H1 (cell line): ENCODE data around the gene NPTXR. TPM values are rescaled to one million over a fixed set of nuclear protein-coding genes. Genes with fewer than 3 reads are reported as not detected.

ENCODE experiments used
- CTCF ChIA-PET: fragments of 300-600 bp; sonication (Branson Sonifier 250); formaldehyde crosslinking; loops from one replicate; lab custom pipeline; 2021; ENCODE audit not compliant: partially characterized antibody; lab: Charles Lee
- POLR2A ChIA-PET: fragments of 300-600 bp; sonication (Branson Sonifier 250); formaldehyde crosslinking; loops from one replicate; lab custom pipeline; 2021; ENCODE audit warnings: inconsistent platforms; ENCODE audit not compliant: partially characterized antibody; lab: Charles Lee
- DNase-seq, 2 experiments: peaks; one replicate each; pipeline versions ENCODE4 v3.0.0 to v3.0.0-alpha.2; 2010 to 2022; ENCODE audit warnings: low spot score in 2 of 2, low read depth in 1 of 2, mixed read lengths in 1 of 2
- FAIRE-seq: peaks from 2 replicates; lab custom pipeline; 2011; peaks lifted over from hg19 to GRCh38; lab: Jason Lieb, UNC
- H2AFZ ChIP-seq: 2 replicates; pipeline ENCODE4 v1.8.1; 2012; ENCODE audit warnings: low read length, inconsistent platforms
- H2AK5ac ChIP-seq: 2 replicates; pipeline ENCODE4 v1.6.1; 2013; ENCODE audit warnings: low read depth, low read length
- H2BK120ac ChIP-seq: replicated peaks from 2 replicates; pipeline ENCODE3; 2013; ENCODE audit warnings: low read depth, low read length, inconsistent platforms
- H2BK12ac ChIP-seq: 2 replicates; pipeline ENCODE4 v1.6.1; 2013; ENCODE audit warnings: low read depth, low read length
- H2BK15ac ChIP-seq: 2 replicates; pipeline ENCODE4 v1.6.1; 2013; ENCODE audit warnings: low read length
- H2BK20ac ChIP-seq: 2 replicates; pipeline ENCODE4 v1.6.1; 2013; ENCODE audit warnings: low read length
- H2BK5ac ChIP-seq: 2 replicates; pipeline ENCODE4 v1.6.1; 2013; ENCODE audit warnings: low read depth, low read length
- H3K14ac ChIP-seq: 2 replicates; pipeline ENCODE4 v1.6.1; 2013; ENCODE audit warnings: inconsistent platforms; ENCODE audit not compliant: insufficient read length
- H3K18ac ChIP-seq: 2 replicates; pipeline ENCODE4 v1.6.1; 2013; ENCODE audit warnings: low read length; ENCODE audit errors: extremely low read depth
- H3K23ac ChIP-seq: 2 replicates; pipeline ENCODE4 v1.6.1; 2013; ENCODE audit warnings: inconsistent platforms; ENCODE audit not compliant: insufficient read length
- H3K23me2 ChIP-seq: 2 replicates; pipeline ENCODE4 v1.6.1; 2013; ENCODE audit warnings: low read depth, low read length
- H3K27ac ChIP-seq: 2 replicates; pipeline ENCODE4 v1.6.1; 2011; ENCODE audit warnings: low read depth, low read length, inconsistent platforms
- H3K27me3 ChIP-seq, 4 experiments: replicated peaks in 1 of 4; 1 replicate in 1 of 4; 2 replicates in 3 of 4; pipeline versions ENCODE4 v1.6.1 to v1.8.1; 2011 to 2013; ENCODE audit warnings: low read length in 3 of 4, mild to moderate bottlenecking in 3 of 4, inconsistent platforms in 2 of 4, mixed read lengths in 2 of 4, moderate library complexity in 1 of 4; ENCODE audit not compliant: control insufficient read depth in 3 of 4, insufficient read depth in 3 of 4; ENCODE audit errors: extremely low read depth in 1 of 4
- H3K36me3 ChIP-seq, 4 experiments: 2 replicates each; pipeline versions ENCODE4 v1.6.1 to v1.8.1; 2011 to 2013; ENCODE audit warnings: mild to moderate bottlenecking in 4 of 4, low read length in 3 of 4, moderate library complexity in 2 of 4, control low read depth in 1 of 4, inconsistent platforms in 1 of 4; ENCODE audit not compliant: insufficient read depth in 4 of 4, control insufficient read depth in 2 of 4
- H3K4ac ChIP-seq: replicated peaks from 2 replicates; pipeline ENCODE3; 2013; ENCODE audit warnings: low read length, low read depth, mixed read lengths, inconsistent platforms; ENCODE audit not compliant: insufficient read length
- H3K4me1 ChIP-seq, 4 experiments: replicated peaks in 1 of 4; 1 replicate in 1 of 4; 2 replicates in 3 of 4; pipeline versions ENCODE4 v1.6.1 to v1.8.1; 2011 to 2013; ENCODE audit warnings: low read length in 3 of 4, inconsistent platforms in 2 of 4, mixed read lengths in 1 of 4; ENCODE audit not compliant: insufficient read depth in 4 of 4, control insufficient read depth in 3 of 4
- H3K4me2 ChIP-seq, 2 experiments: 2 replicates each; pipeline versions ENCODE4 v1.6.1 to v1.8.1; 2011 to 2013; ENCODE audit warnings: low read depth in 2 of 2, low read length in 2 of 2, control low read depth in 1 of 2, inconsistent platforms in 1 of 2, mild to moderate bottlenecking in 1 of 2; ENCODE audit not compliant: insufficient read depth in 1 of 2
- H3K4me3 ChIP-seq, 4 experiments: fragments of 200-600, 300-600 bp in 1 of 4; sonication (generic), shearing (Covaris generic), sonication (Bioruptor Twin) in 1 of 4; 2 replicates each; pipeline versions ENCODE4 v1.5.1 to v1.8.1; 2011 to 2016; ENCODE audit warnings: low read length in 4 of 4, low read depth in 3 of 4, control low read depth in 2 of 4, inconsistent platforms in 2 of 4, mild to moderate bottlenecking in 2 of 4, mixed read lengths in 1 of 4, moderate library complexity in 1 of 4; ENCODE audit not compliant: insufficient read depth in 2 of 4; ENCODE audit errors: extremely low read depth in 1 of 4
- H3K56ac ChIP-seq: replicated peaks from 2 replicates; pipeline ENCODE3; 2013; ENCODE audit warnings: low read depth, mild to moderate bottlenecking, mixed read lengths, low read length, inconsistent platforms; ENCODE audit not compliant: insufficient read length
- H3K79me1 ChIP-seq: 2 replicates; pipeline ENCODE4 v1.6.1; 2013; ENCODE audit warnings: low read depth, low read length, control low read depth
- H3K79me2 ChIP-seq, 2 experiments: 2 replicates each; pipeline versions ENCODE4 v1.6.1 to v1.8.1; 2012 to 2013; ENCODE audit warnings: low read length in 2 of 2, mild to moderate bottlenecking in 2 of 2, inconsistent platforms in 1 of 2; ENCODE audit not compliant: insufficient read depth in 2 of 2, control insufficient read depth in 1 of 2
- H3K9ac ChIP-seq, 4 experiments: replicated peaks in 1 of 4; 1 replicate in 1 of 4; 2 replicates in 3 of 4; pipeline versions ENCODE4 v1.6.1 to v1.8.1; 2011 to 2013; ENCODE audit warnings: low read depth in 3 of 4, low read length in 3 of 4, control low read depth in 2 of 4, mild to moderate bottlenecking in 2 of 4, moderate library complexity in 2 of 4, inconsistent platforms in 1 of 4; ENCODE audit errors: extremely low read depth in 1 of 4
- H3K9me3 ChIP-seq, 2 experiments: 2 replicates each; pipeline versions ENCODE4 v1.6.1 to v1.8.1; 2012 to 2013; ENCODE audit warnings: mild to moderate bottlenecking in 2 of 2, moderate library complexity in 2 of 2, control low read depth in 1 of 2, inconsistent platforms in 1 of 2, low read depth in 1 of 2, low read length in 1 of 2, mixed read lengths in 1 of 2; ENCODE audit not compliant: insufficient read depth in 2 of 2
- H4K20me1 ChIP-seq, 2 experiments: replicated peaks in 1 of 2; 2 replicates each; pipeline versions ENCODE3 to v1.8.1; 2011 to 2013; ENCODE audit warnings: inconsistent platforms in 2 of 2, low read length in 2 of 2, mild to moderate bottlenecking in 1 of 2; ENCODE audit not compliant: insufficient read depth in 2 of 2, control insufficient read depth in 1 of 2
- H4K5ac ChIP-seq: 2 replicates; pipeline ENCODE4 v1.6.1; 2013; ENCODE audit warnings: low read length, low read depth, mixed read lengths, inconsistent platforms; ENCODE audit not compliant: insufficient read length
- H4K8ac ChIP-seq: 2 replicates; pipeline ENCODE4 v1.8.0; 2013; ENCODE audit warnings: mild to moderate bottlenecking, moderate library complexity, low read length, inconsistent platforms; ENCODE audit not compliant: insufficient read depth; ENCODE audit errors: extremely low read depth
- H4K91ac ChIP-seq: replicated peaks from 2 replicates; pipeline ENCODE3; 2013; ENCODE audit warnings: low read length, mixed read lengths, inconsistent platforms; ENCODE audit not compliant: insufficient read length
- ASH2L ChIP-seq: fragments of 200-600, 300-600 bp; sonication (generic); IDR thresholded peaks from one replicate; pipeline ENCODE4 v1.7.1; 2017; ENCODE audit warnings: low read length
- BACH1 ChIP-seq: IDR thresholded peaks from 2 replicates; pipeline ENCODE4 v1.6.1; 2012; ENCODE audit warnings: low read length, improper control_type of control experiment
- CEBPB ChIP-seq: IDR thresholded peaks from 2 replicates; pipeline ENCODE4 v1.6.1; 2012; ENCODE audit warnings: low read depth, low read length
- FOSL1 ChIP-seq: IDR thresholded peaks from 2 replicates; pipeline ENCODE4 v1.6.1; 2011; ENCODE audit warnings: mild to moderate bottlenecking, low read depth, low read length, moderate library complexity; ENCODE audit not compliant: insufficient read depth
- HDAC2 ChIP-seq, 2 experiments: fragments of 300-600 bp in 1 of 2; sonication (generic) in 1 of 2; IDR thresholded peaks; 2 replicates each; pipeline ENCODE4 v1.6.1; 2011 to 2012; ENCODE audit warnings: low read depth in 2 of 2, low read length in 2 of 2, mild to moderate bottlenecking in 2 of 2, moderate library complexity in 2 of 2, borderline replicate concordance in 1 of 2, inconsistent platforms in 1 of 2
- KDM1A ChIP-seq: fragments of 200-600, 300-600 bp; sonication (generic); IDR thresholded peaks from 2 replicates; pipeline ENCODE4 v1.7.1; 2016; ENCODE audit warnings: mild to moderate bottlenecking, low read length, borderline replicate concordance
- POLR2A ChIP-seq, 2 experiments: IDR thresholded peaks; 1 replicate in 1 of 2; 2 replicates in 1 of 2; pipeline ENCODE4 v1.6.1; 2011; ENCODE audit warnings: low read depth in 2 of 2, low read length in 2 of 2, mild to moderate bottlenecking in 2 of 2; ENCODE audit errors: control extremely low read depth in 1 of 2
- POLR2AphosphoS5 ChIP-seq: IDR thresholded peaks from 2 replicates; pipeline ENCODE4 v1.6.1; 2011; ENCODE audit warnings: low read depth, low read length
- RBBP5 ChIP-seq: IDR thresholded peaks from 2 replicates; pipeline ENCODE4 v1.7.1; 2012; ENCODE audit warnings: low read depth, mild to moderate bottlenecking, inconsistent platforms, low read length, moderate library complexity, borderline replicate concordance
- RXRA ChIP-seq: IDR thresholded peaks from 2 replicates; pipeline ENCODE4 v1.6.1; 2011; ENCODE audit warnings: low read depth, mild to moderate bottlenecking, low read length, moderate library complexity; ENCODE audit not compliant: insufficient read depth
- SP4 ChIP-seq: IDR thresholded peaks from 2 replicates; pipeline ENCODE4 v1.6.1; 2012; ENCODE audit warnings: low read length, inconsistent platforms
- SUZ12 ChIP-seq: fragments of 200-600 bp; sonication (generic); IDR thresholded peaks from 2 replicates; pipeline ENCODE4 v1.6.1; 2012; ENCODE audit warnings: mild to moderate bottlenecking, inconsistent platforms, low read length, moderate library complexity, mixed read lengths
- USF2 ChIP-seq: IDR thresholded peaks from 2 replicates; pipeline ENCODE4 v1.6.1; 2011; ENCODE audit warnings: low read length, improper control_type of control experiment
- ZNF274 ChIP-seq: IDR thresholded peaks from 2 replicates; pipeline ENCODE4 v1.7.0; 2012; ENCODE audit warnings: low read length, borderline replicate concordance; ENCODE audit errors: extremely low read depth
- WGBS, 2 experiments: shearing (Covaris generic) in 1 of 2; methylation state at CpG; one replicate each; pipeline versions ENCODE4 v1.1.6 to v1.1.7; 2013 to 2015; ENCODE audit warnings: low lambda C conversion rate in 2 of 2, mixed read lengths in 2 of 2, inconsistent platforms in 1 of 2, low coverage in 1 of 2, missing lambda C conversion rate in 1 of 2; ENCODE audit not compliant: insufficient replicate concordance in 2 of 2, insufficient coverage in 1 of 2, insufficient read length in 1 of 2; ENCODE audit errors: extremely low coverage in 1 of 2, missing lambda C conversion rate in 1 of 2; 5-methylcytosine and 5-hydroxymethylcytosine counted together
- polyA plus RNA-seq, 7 experiments: library from polyadenylated mRNA; depleted of rRNA in 3 of 7; stranded (reverse) in 5 of 7; unstranded in 2 of 7; fragments of >200 nt in 5 of 7; fragments of 200-250 nt in 2 of 7; gene quantifications; 1 replicate in 5 of 7; 2 replicates in 1 of 7; 4 replicates in 1 of 7; pipeline versions ENCODE4 v1.2.1 to v1.2.3, GENCODE V29; 2011 to 2013; ENCODE audit warnings: missing spikeins in 2 of 7, mixed read lengths in 2 of 7
- total RNA-seq: library from RNA; stranded (reverse); fragmentation: NEBNext Ultra II Directional; extraction: Animal tissue kit (Norgen Biotek cat#: 25700); gene quantifications from 2 replicates; pipeline ENCODE4 v1.2.1, GENCODE V29; 2021

The NPTXR gene
- total and polyA plus RNA-seq, 2 of the 8 experiments (the other 6 are each of a cell fraction or from before 2014, with no cell fraction given), result 3.7 to 6.4 TPM

- CTCF ChIA-PET, result interaction anchor here (0.9 to 2.1 kb wide), 7 partner anchors 16 to 113 kb away, joined by 3 to 11 read pairs (median 4); no protein-coding TSS in a partner anchor
- no peak overlapping the region for H3K14ac ChIP-seq
- no peaks in the 10 kb centered on the region for H3K36me3 ChIP-seq
- peaks cover 0 to 4% of the 10 kb centered on the region in 2 experiments for H4K20me1 ChIP-seq
- no peak overlapping the region for H2BK15ac ChIP-seq
- H3K23ac ChIP-seq, result no peak overlapping the region
- H3K18ac ChIP-seq, result no peak overlapping the region
- no peak overlapping the region for H3K4ac ChIP-seq
- no peak overlapping the region for H3K9ac ChIP-seq
- H3K9me3 ChIP-seq, result no peaks in the 10 kb centered on the region
- H2BK20ac ChIP-seq, result no peak overlapping the region
- H3K23me2 ChIP-seq, result peaks cover 8% of the 10 kb centered on the region; the same call in 1 of the 2 replicates
- no peak overlapping the region for H3K4me3 ChIP-seq
- no peak overlapping the region for H2BK120ac ChIP-seq
- no peak overlapping the region for H3K27ac ChIP-seq
- no peak overlapping the region for H4K8ac ChIP-seq
- H2BK5ac ChIP-seq, result no peak overlapping the region
- H2AFZ ChIP-seq, result no peak overlapping the region
- no peak overlapping the region for H2BK12ac ChIP-seq
- H3K79me1 ChIP-seq, result no peaks in the 10 kb centered on the region
- no peak for DNase-seq
- WGBS, 2 experiments, result 87% methylated on average over 5 of the region's 5 CpGs; no CpG with 5 or more reads in 1 of the 2 experiments
- H3K79me2 ChIP-seq, result no peaks in the 10 kb centered on the region
- H4K5ac ChIP-seq, result no peak overlapping the region
- POLR2A ChIA-PET, result interaction anchor here (1.1 to 2.2 kb wide), 3 partner anchors 9 to 31 kb away, joined by 3 to 8 read pairs (median 5); partner anchors contain the start of gene CBX6
- peaks cover 16 to 45% (median 37%) of the 10 kb centered on the region in 4 experiments for H3K27me3 ChIP-seq
- peaks cover 0 to 6% (median 2%) of the 10 kb centered on the region in 4 experiments; a peak in 4 of 7 replicates for H3K4me1 ChIP-seq
- no peak overlapping the region for H4K91ac ChIP-seq
- no peak overlapping the region for H3K56ac ChIP-seq
- no peak overlapping the region for H3K4me2 ChIP-seq
- no peak for FAIRE-seq
- no peak overlapping the region for H2AK5ac ChIP-seq
- TF ChIP-seq KDM1A, result no peak
- no peak for TF ChIP-seq FOSL1
- TF ChIP-seq ZNF274, result no peak
- TF ChIP-seq HDAC2 (IDR thresholded peaks at IDR 0.05; ENCODE audit: borderline replicate concordance in 1 of 2, low read depth in 2 of 2, low read length in 2 of 2), result no peak
- TF ChIP-seq USF2, result no peak
- no peak for TF ChIP-seq ASH2L
- no peak for TF ChIP-seq SP4
- TF ChIP-seq CEBPB, result no peak
- TF ChIP-seq SUZ12, result no peak
- TF ChIP-seq POLR2AphosphoS5, result no peak
- no peak for TF ChIP-seq RBBP5
- no peak for TF ChIP-seq BACH1
- TF ChIP-seq POLR2A (IDR thresholded peaks at IDR 0.05; ENCODE audit: control extremely low read depth in 1 of 2, low read depth in 2 of 2, low read length in 2 of 2), result no peak
- TF ChIP-seq RXRA, result no peak
These were observed 2.2 kb downstream of the NPTXR start for GRCh38 chr22:38841635-38842034.
